ENCODE measurements around the gene ULBP2.
"Not testable (repeated sequence)": the region's sequence is repeated elsewhere in the genome, so short reads cannot be mapped to it uniquely, and the experiment has no call there.

The ULBP2 gene

DNA sequence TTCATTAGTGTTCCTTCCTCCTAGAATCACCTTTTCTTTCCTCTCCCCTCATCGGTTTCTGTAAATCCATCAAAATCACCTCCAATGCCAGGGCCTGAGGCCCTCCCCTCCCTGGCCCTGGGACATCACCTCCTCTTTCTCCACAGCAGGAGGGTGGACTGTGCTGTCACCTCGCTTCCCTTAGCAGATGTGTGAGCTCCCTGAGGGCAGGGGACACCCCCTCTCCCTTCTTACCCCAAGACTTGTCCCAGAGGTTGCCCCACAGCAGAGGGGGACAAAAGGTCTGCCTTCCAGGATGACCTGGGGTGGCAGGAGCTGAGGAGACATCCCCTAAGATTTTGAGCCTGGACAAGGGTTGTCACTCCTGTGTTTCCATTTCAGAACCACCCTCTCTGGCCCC lies 27.8 kb downstream of the ULBP2 start:
- no peak for DNase-seq (ENCODE audit: low read depth in 2 of 2)

DNA sequence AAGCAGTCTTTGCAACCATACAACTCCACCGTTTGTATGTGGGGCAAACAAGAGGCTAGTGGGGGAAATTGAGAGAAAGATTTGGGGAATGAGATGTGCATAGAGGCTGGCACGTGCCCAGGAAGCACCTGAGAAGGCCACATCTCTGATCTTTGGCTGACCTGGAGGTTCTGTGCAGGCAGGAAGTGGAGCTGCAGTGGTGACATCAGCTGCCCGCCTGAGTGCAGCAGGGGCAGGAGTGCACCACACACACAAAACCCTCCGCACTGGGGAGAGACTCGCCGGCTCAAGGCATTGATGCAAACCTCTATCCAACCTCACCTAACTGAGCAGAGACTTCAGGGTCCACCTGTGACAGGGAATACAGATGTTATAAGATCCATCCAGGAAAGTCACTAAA lies 32.6 kb downstream of the ULBP2 start:
- not testable (repeated sequence) for DNase-seq (ENCODE audit: low read depth in 2 of 2)

DNA sequence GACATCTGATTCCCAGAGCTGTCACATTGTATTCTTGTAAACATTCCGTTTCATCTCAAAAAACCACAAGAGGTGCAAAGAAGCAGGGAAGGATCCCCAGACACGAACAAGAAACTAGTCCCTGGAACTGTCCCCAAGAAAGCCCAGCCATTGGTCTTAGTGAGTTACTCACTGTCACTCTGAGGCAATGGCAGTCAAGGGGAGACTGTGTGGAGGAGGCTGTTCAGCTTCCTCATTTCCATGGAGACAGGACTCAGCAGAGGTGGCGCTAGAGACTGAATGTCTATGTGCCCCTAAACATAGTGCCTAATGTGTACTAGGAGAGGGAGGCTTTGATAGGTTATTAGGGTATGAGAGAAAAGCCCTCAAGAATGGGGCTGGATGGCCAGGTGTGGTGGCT lies 33.0 kb downstream of the ULBP2 start:
- no peak for DNase-seq (ENCODE audit: low read depth in 2 of 2)

DNA sequence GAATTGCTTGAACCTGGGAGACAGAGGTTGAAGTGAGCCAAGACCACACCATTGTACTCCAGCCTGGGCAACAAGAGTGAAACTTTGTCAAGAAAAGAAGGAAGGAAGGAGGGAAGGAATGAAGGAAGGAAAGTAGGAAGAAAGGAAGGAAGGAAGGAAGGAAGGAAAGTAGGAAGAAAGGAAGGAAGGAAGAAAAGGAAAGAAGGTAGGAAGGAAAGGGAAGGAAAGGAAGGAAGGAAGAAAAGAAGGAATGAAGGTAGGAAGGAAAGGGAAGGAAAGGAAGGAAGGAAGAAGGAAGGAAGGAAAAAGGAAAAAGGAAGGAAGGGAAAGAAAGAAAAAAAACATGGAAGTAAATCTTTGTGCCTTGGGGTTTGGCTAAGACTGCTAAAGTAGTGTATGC lies 33.6 kb downstream of the ULBP2 start:
- no peak for DNase-seq (ENCODE audit: low read depth in 2 of 2)

DNA sequence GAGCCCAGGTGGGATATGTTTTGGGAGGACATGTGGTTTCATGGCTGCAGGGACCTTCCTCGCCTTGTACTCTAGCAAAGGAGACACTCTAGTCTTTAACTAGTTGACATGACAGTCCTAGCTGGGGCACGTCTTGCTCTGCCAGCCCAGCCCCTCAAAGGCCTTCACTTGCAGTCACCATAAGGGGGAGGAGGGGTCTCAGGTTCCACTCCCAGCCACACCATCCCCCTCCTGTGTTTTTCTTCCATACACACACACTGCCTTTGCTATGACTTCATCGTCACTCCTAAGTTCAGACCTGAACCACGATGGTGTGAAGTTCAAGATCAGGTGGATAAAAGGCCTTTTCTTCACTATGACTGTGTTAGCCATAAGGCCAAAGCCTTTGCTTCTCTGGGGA lies 35.4 kb downstream of the ULBP2 start:
- DNase-seq (ENCODE audit: low read depth in 2 of 2) = no peak

DNA sequence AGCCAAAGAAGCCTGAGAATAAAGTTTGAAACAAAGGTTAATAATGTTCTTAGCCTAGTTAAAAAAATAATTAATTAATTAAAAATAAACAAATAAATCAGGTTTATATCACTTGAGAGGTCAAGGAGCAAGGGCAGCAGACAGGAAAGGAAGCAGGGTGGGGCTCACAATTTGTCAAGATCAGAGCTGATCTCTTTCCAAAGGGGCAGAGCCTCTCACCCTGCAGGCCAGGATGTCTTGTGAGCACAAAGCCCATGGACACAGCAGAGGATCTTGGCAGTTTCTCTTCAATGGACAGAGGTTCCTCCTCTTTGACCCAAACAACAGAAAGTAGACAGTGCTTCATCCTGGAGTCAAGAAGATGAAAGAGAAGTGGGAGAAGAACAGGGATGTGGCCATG lies 36.8 kb downstream of the ULBP2 start:
- no peak for DNase-seq (ENCODE audit: low read depth in 2 of 2)

DNA sequence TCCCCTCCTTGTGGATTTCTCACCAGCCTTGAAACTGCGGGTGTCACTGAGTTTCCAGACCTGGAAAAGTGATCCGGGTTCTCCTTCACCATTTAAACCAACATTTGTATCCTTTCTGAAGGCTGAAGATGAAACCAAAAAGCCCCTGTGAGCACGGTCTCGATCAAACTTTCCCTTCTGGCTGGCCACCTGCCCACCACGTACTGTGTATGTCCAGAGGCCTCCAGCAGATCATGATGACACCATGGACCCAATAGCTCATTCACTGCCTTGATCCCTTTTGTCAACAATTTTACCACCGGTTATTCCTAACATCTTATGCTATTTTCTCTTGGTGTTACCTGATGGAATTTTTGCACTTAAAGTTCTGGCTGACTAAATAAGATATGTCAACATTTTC lies 37.5 kb downstream of the ULBP2 start:
- no peak for DNase-seq (ENCODE audit: low read depth in 2 of 2)

DNA sequence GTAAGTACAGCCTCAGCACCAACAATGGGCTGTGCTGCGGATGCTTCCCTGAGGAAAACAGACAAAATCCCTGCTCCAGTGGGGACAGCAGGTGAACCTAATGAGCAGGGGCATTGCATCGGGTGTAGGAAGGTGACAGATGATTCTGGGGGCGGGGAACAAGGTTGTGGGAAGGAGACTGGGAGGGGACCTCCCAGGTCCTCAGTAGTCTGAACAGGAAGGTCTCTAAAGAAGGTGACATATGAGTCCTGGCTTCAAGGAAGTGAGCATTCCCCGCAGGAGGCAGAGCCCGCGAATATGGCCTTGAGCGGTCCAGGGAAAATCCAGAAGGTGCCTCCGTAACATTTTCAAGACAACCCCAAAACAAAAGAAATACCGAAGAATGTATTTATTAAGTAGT lies 41.3 kb downstream of the ULBP2 start:
- no peak for DNase-seq (ENCODE audit: low read depth in 2 of 2)

DNA sequence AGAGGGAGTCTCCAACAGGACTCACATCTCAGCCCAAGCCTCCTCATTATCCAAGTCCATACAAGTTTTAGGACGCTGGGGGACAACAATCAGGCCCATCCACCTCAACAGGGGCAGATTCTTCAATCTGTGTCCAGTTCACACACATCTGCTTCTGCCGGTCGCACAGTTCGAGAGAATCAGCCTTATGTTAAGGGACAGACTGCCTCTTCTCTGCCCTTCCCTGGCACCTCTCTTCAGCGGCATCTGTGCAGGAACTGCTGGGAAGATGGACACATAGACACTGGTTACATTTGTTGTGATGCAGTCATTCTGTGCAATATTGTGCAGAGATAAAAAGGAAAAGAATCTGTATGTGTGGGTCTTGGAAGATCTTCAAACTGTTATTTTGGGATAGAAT lies 43.0 kb downstream of the ULBP2 start:
- no peak for DNase-seq (ENCODE audit: low read depth in 2 of 2)

DNA sequence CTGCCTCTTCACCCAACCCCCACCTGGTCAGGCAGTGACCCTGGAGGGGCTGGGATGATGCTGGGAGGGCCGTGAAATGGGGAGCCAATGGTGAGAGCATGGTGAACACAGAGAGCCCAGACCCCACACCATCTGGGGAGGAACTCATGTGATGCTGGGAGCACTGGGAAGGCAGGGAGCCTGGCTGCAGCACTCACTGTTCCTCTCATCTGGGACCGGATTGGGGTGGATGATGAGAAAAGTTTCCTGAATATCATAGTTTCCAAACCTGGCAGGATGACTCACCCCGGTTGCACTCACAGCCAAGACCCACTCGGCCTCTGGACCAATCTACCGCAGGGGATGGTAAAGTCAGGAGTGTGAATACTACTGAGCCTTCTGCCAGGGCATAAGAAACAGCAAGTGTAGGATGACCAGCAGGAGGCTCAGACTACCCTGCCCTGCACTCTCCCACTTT lies 43.7 kb downstream of the ULBP2 start:
- DNase-seq (ENCODE audit: low read depth in 2 of 2) = no peak

DNA sequence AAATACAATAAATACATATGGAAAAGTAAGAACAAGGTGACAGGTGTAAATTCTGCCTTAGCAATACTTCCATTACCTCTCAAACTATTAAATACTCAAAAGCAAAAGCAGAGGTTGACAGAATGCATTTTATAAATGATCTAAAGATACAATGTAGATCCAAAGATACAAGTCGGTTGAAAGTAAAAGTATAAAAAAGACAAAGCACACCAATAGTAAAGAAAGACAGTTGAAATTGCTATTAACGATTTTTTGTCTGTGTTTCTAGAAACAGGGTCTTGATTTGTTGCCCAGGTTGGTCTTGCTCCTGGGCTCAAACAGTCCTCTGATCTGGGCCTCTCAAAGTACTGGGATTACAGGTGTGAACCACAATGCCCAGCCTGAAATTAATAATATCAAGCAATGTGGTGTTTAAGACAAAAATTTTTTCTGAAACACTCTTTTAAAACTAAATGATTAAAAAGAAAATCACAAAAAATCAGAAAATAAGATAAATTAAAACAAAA lies 45.8 kb downstream of the ULBP2 start:
- DNase-seq (ENCODE audit: low read depth in 2 of 2) = no peak

DNA sequence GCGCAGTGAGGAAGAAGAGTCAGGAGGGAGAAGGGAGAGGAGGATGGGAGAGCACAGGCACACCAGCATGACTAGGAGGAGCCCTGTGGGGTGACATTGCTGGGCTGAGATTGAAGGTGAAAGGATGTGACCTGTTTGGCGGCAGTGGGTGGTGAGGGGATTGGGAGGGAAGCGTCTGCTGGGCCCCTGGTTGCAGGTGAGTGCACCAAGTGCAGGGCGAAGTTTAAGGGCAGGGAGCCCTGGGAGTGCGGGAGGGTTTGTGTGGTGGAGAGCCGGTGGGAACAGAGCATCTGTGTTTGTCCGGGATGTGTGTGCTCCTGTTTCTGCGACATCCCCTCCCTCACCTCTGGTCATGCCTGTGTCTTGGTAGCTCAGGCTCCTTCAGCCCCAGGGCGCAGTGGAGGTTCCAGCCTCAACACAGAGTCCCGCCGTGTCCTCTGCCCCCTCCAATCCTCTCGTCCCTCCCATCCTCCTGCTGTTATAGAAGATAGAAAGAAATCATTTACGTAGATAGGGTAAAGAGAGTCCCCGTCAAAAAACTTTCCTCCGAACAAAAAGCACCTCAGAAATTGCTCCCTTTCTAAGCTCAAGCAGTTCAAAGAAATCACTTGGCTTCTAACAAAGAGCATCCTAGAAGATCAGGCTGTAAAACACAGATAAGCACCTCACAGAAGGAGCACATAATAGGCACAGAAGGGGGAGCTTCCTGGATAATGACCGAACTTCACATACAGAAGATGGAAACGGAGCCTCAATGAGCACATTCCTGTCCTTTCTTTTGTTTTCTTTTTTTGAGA lies 46.9 kb downstream of the ULBP2 start:
- DNase-seq (ENCODE audit: low read depth in 2 of 2) = no peak

DNA sequence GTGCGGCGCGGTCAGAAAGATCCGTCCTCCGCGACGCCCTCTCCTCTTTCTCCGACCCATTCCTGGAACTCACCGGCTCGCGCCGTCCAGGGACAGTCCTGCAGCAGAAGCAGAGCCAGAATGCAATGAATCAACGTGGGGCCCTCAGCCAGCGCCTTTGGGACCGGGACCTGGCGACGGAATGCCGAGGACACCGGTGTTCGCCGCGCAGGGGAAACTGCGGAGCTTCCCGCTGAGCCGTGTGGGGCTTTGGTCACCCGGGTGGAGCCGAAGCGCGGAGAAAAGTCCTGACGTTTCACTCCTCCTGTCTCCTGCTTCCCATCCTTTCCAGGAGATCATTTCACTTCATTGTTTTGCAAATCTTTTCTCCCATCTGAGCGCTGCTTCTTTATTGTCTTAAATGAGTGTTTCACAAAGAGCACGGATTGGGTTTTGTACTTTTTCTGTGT lies 48.4 kb downstream of the ULBP2 start:
- no peak for DNase-seq (ENCODE audit: low read depth in 2 of 2)

DNA sequence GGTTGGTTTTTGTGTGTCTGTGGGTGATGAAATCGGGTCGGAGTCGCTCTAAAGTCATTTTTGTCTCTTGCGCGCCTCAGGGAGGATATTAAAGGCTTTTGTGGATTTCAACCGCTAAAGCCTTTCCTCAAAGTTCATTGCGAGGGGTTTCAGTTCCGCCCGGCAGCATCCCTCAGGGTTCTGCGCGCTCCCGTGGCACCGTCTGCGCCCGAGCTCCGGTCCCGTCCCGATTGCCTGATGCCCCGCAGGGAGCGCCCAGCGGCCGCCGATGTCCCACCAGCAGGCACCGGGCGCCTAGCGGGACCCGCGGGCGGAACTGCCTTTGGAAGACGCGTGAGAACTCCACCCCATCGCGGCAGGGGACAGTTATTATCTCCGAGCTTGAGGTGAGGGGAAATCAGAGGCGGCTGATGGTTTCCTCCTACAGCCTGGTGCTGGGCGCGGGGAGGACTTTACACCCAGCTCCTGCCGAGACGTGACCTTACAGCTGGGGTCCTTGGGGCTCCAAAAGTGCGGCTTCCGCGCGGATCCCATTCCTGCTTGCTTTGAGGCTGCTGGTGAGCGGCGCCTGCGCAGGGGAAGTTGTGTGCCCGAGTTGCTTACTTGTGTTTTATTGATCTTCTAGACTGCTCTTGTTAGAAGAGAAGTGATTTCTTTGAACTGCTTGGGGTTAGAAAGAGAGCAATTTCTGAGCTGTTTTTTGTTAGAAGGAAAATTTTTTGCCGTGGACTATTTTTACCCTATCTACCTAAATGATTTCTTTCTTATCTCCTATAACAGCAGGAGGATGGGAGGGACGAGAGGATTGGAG lies 49.1 kb downstream of the ULBP2 start:
- DNase-seq (ENCODE audit: low read depth in 2 of 2) = no peak

DNA sequence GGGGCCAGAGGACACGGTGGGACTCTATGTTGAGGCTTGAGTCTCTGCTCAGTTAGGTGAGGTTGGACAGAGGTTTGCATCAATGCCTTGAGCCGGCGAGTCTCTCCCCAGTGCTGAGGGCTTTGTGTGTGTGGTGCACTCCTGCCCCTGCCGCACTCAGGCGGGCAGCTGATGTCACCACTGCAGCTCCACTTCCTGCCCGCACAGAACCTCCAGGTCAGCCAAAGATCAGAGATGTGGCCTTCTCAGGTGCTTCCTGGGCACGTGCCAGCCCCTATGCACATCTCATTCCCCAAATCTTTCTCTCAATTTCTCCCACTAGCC lies 49.6 kb downstream of the ULBP2 start:
- DNase-seq (ENCODE audit: low read depth in 2 of 2) = not testable (repeated sequence)

DNA sequence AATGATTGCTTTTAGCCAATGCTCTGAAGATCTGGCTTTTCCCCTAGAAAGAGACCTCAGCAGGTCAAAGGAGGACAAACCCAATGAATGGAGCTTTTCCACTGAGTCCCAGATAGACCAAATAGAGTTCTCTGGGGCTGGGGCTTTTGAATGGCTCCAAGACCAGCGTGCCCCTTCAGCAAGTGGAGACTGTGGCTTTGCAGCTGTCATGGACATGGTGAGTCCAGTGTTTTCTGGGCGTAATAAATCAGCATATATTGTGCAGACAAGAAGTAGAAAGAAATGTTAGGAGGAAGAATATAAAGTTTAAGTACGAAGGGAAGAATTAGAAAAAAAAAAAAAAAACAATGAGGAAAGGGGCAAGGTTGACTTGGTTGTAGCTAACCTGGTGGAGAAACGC lies 50.0 kb downstream of the ULBP2 start:
- no peak for DNase-seq (ENCODE audit: low read depth in 2 of 2)

DNA sequence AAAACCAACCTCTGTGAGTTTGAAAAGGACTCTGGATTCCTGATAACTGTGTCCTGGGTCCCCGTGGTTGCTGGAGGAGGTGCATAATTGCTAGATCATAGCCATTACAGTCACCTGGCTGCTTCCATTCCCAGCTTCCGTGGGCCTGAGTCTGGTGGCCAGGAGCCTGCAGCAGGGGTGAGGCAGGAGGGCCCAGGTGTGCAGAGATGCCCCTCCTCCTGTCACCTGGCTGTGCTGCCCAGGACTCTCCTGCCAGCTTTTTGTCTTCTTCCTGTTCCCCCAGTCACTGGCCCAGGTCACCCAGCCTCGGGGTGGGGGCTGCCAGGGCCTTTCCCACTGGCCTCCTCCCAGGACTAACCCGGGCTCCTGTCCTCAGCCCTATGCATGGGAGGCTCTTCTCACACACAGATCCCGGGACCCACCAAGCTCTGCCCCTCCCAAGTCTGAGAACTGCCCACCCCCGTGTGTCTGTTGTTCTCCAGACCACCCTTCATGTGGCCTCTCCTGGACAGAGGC lies 53.5 kb downstream of the ULBP2 start:
- DNase-seq (ENCODE audit: low read depth in 2 of 2) = no peak

DNA sequence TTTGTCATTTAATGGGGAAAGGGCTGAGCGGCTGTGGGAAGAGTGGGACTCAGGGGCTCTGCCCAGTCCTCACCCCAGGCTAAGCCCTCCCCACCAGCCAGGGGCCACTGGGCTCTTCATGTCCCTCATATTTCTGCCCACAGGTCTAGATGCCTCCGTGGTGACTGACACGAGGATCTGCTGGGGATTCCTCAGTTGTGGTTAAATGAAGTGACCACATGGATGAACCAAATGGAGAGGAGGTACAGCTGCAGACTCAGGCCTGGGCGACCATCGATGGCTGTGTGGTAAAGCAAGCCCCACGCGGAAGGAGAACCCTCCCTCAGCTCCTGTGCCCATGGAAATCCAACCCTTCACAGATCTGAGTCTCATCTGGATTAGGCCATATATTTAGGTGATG lies 54.2 kb downstream of the ULBP2 start:
- DNase-seq (ENCODE audit: low read depth in 2 of 2) = no peak

Measured in fibroblast of skin of left biceps (primary cell).